GM12872 (cell line): ENCODE results near the gene BTLA.

Source experiments
- TF ChIP-seq, protein P1 (sequence below): IDR thresholded peaks from 3 replicates; pipeline ENCODE4 v1.5.1; 2011; ENCODE audit warnings: low read depth, mild to moderate bottlenecking, low read length, moderate library complexity; ENCODE audit not compliant: insufficient read depth

The BTLA gene

DNA sequence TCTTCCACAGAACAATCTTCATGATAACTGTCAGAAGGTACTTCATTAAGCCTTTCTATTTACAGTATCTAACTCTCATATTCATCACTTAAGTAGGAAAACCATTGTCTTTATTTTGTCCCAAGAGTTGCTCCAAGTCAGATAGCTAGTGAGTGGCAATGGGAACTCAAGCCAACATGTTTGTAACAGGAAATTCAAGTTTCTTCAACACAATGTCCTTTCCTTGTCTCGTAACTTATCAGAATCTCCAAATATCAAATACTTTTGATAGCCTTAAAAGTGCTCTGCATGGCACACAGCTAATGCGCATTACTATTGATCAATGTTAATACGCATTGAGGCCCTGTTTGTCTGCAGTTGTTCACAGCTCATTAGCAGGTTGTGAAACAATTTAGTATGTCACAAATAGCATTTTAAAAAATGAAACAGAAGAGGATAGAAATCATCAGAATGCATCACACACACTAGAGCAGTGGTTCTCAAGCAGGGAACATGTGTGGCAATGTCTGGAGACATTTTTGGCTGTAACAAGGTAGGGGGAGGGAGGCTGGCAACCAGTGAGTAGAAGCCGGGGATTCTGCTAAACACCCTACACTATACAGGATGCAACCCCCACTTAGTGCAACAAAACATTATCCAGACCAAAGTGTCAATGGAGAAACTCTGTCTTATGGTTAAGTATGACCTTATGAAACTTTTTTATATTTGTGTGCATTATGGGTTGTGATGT is 27.5 kb downstream of the BTLA start:
- TF ChIP-seq, protein P1, sequence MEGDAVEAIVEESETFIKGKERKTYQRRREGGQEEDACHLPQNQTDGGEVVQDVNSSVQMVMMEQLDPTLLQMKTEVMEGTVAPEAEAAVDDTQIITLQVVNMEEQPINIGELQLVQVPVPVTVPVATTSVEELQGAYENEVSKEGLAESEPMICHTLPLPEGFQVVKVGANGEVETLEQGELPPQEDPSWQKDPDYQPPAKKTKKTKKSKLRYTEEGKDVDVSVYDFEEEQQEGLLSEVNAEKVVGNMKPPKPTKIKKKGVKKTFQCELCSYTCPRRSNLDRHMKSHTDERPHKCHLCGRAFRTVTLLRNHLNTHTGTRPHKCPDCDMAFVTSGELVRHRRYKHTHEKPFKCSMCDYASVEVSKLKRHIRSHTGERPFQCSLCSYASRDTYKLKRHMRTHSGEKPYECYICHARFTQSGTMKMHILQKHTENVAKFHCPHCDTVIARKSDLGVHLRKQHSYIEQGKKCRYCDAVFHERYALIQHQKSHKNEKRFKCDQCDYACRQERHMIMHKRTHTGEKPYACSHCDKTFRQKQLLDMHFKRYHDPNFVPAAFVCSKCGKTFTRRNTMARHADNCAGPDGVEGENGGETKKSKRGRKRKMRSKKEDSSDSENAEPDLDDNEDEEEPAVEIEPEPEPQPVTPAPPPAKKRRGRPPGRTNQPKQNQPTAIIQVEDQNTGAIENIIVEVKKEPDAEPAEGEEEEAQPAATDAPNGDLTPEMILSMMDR = no peak

DNA sequence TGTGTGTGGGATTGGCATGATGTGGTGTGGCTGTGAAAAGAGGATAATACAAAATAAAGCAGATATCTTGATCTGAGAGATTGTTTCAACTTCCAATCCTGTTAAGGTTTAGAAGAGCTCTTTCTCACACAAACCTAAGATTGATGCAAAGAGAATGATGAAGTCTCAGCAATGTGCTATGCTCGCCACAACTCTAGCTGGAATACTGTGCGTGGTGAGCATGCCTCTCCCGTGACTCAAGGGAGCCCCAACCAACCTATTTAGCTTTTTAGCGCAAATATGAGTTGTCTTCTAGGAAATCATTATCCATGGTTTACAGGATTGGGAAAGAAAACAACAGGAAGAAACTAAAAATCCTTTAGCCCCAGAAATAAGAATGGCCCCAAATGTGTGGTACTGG is 28.5 kb downstream of the BTLA start:
- TF ChIP-seq, protein P1 = no peak

DNA sequence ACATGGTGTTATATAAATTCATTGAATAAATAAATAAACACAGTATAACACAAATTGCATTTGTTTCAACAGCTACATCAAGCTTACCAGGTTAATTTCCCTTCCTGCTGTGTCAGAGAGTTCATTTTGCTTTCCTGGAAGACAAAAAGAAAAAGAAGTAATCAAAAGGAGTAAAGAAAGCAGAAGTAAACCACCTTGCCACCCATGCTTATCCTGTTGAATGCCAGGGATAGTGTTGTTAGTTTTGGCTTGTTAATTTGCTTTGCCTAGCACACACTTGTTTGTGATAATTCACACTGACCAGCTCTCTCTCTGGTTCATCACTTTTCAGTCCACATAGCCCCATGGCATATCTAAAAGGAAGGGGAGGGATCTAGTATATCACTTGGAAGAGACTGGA is 29.6 kb downstream of the BTLA start:
- TF ChIP-seq, protein P1 = no peak

DNA sequence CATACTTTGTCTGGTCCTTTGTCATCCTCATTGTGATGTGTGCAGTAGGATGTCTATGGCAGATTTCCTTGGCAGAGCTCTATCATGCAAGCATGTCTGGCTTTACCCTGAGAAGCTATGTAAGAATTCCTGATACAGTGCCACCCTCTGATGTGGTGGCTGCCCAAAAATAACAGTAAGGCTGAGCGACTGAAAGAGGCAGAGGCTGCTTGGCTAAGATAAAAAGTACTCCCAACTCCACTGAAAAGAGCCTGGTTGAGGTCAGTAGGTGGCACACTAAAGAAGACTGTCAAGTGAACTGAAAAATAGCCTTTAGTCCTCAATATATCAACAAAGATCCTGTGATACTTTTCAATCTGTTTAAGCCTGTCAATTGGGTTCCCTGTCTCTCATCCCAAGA is 31.7 kb downstream of the BTLA start:
- TF ChIP-seq, protein P1 = no peak

DNA sequence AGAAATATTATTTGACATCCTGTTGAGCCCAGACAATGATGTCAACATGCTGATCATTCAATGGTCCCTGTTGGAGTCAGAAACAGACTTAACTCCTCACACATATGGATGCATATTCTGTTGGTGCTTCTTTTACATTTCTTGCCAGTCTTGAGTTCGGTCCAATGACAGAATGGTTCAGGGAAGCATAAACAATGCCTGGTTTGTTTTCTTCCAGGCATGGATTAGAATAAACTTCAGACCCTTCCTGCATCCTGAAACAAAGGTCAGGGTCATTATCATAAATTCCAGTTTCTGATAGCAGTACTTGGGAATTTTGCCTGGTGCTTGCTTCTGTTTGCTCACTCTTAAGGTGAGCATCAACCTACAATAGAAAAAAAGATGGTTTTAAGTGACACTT is 33.3 kb downstream of the BTLA start:
- TF ChIP-seq, protein P1 = no peak

DNA sequence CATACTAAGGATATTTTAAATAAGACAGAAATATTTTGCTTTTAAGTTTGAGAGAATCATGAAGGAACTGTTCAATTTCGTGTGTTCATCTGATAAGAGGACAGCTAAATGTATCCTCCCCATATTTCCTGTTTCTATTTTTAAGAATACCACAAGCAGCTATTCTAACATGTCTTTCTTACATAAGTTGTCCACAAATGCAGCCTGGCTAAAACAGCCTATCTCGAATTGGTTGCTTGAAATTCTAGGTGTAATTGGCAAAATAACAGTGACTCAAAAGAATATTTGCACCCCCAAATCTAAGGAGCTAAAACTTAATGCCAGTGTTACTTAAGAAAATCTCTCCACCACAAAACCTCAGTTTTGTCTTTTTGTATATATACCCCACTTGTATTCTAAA is 35.0 kb downstream of the BTLA start:
- TF ChIP-seq, protein P1 = no peak

DNA sequence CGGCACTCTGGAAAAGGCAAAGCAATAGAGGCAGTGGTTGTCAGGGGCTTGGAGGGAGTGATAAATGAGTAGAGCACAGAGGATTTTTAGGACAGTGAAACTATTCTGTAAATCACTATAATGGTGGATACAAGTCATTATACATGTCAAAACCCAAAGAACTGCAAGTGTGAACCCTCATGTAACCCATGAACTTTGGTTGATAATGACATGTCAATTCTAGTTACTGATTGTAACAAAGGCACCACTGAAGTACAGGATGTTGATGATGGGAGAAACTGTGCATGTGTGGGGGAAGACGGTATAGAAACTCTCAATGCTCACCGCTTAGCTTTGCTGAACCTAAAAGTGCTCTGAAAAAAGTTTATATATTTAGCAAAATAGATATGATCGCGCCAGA is 36.0 kb downstream of the BTLA start:
- TF ChIP-seq, protein P1 = no peak
